ENCODE results near the gene CERS6. TPM values are rescaled to one million over a fixed set of nuclear protein-coding genes. Genes with fewer than 3 reads are reported as not detected.
"Not testable (repeated sequence)": the region's sequence is repeated elsewhere in the genome, so short reads cannot be mapped to it uniquely, and the experiment has no call there.

CERS6 gene
- total and polyA plus RNA-seq, 2 experiments from 2014 or later, result 7.4 to 35.0 TPM

- TF ChIP-seq, protein P1, sequence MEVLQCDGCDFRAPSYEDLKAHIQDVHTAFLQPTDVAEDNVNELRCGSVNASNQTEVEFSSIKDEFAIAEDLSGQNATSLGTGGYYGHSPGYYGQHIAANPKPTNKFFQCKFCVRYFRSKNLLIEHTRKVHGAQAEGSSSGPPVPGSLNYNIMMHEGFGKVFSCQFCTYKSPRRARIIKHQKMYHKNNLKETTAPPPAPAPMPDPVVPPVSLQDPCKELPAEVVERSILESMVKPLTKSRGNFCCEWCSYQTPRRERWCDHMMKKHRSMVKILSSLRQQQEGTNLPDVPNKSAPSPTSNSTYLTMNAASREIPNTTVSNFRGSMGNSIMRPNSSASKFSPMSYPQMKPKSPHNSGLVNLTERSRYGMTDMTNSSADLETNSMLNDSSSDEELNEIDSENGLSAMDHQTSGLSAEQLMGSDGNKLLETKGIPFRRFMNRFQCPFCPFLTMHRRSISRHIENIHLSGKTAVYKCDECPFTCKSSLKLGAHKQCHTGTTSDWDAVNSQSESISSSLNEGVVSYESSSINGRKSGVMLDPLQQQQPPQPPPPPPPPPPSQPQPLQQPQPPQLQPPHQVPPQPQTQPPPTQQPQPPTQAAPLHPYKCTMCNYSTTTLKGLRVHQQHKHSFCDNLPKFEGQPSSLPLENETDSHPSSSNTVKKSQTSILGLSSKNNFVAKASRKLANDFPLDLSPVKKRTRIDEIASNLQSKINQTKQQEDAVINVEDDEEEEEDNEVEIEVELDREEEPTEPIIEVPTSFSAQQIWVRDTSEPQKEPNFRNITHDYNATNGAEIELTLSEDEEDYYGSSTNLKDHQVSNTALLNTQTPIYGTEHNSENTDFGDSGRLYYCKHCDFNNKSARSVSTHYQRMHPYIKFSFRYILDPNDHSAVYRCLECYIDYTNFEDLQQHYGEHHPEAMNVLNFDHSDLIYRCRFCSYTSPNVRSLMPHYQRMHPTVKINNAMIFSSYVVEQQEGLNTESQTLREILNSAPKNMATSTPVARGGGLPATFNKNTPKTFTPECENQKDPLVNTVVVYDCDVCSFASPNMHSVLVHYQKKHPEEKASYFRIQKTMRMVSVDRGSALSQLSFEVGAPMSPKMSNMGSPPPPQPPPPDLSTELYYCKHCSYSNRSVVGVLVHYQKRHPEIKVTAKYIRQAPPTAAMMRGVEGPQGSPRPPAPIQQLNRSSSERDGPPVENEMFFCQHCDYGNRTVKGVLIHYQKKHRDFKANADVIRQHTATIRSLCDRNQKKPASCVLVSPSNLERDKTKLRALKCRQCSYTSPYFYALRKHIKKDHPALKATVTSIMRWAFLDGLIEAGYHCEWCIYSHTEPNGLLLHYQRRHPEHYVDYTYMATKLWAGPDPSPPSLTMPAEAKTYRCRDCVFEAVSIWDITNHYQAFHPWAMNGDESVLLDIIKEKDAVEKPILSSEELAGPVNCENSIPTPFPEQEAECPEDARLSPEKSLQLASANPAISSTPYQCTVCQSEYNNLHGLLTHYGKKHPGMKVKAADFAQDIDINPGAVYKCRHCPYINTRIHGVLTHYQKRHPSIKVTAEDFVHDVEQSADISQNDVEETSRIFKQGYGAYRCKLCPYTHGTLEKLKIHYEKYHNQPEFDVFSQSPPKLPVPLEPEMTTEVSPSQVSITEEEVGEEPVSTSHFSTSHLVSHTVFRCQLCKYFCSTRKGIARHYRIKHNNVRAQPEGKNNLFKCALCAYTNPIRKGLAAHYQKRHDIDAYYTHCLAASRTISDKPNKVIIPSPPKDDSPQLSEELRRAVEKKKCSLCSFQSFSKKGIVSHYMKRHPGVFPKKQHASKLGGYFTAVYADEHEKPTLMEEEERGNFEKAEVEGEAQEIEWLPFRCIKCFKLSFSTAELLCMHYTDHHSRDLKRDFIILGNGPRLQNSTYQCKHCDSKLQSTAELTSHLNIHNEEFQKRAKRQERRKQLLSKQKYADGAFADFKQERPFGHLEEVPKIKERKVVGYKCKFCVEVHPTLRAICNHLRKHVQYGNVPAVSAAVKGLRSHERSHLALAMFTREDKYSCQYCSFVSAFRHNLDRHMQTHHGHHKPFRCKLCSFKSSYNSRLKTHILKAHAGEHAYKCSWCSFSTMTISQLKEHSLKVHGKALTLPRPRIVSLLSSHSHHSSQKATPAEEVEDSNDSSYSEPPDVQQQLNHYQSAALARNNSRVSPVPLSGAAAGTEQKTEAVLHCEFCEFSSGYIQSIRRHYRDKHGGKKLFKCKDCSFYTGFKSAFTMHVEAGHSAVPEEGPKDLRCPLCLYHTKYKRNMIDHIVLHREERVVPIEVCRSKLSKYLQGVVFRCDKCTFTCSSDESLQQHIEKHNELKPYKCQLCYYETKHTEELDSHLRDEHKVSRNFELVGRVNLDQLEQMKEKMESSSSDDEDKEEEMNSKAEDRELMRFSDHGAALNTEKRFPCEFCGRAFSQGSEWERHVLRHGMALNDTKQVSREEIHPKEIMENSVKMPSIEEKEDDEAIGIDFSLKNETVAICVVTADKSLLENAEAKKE (CRISPR knock-in tag; IDR thresholded peaks at IDR 0.05), result no peak
These were observed 199.1 kb downstream of the CERS6 start (continued) for GRCh38 chr2:168655207-168655606.

DNA sequence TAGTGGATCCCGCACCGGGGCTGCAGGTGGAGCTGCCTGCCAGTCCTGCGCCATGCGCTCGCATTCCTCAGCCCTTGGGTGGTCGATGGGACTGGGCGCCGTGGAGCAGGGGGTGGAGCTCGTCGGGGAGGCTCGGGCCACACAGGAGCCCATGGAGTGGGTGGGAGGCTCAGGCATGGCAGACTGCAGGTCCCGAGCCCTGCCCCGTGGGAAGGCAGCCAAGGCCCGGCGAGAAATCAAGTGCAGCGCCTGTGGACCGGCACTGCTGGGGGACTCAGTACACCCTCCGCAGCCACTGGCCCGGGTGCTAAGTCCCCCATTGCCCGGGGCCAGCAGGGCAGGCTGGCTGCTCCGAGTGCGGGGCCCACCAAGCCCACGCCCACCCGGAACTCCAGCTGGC lies 201.3 kb downstream of the CERS6 start:
- H3K27ac ChIP-seq (ENCODE audit: low read depth); H3K36me3 ChIP-seq (ENCODE audit: insufficient read depth); H2AFZ ChIP-seq; H3K79me2 ChIP-seq (replicated peaks; ENCODE audit: insufficient read depth); H3F3A ChIP-seq (replicated peaks; ENCODE audit: low read depth); H3K4me2 ChIP-seq; ATAC-seq; H3K27me3 ChIP-seq (ENCODE audit: insufficient read depth); H3K4me3 Mint-ChIP-seq; H3K4me3 ChIP-seq; H4K20me1 ChIP-seq (replicated peaks; ENCODE audit: insufficient read depth); DNase-seq (ENCODE audit: low spot score); H3K27ac Mint-ChIP-seq; H3K9me2 ChIP-seq (ENCODE audit: insufficient read depth); H3K36me3 Mint-ChIP-seq (ENCODE audit: low read depth); H3K27me3 Mint-ChIP-seq (ENCODE audit: insufficient read depth, low read depth, poor library complexity); H3K9me3 Mint-ChIP-seq: not testable (repeated sequence)
- peaks cover 23% of the 10 kb centered on the region for H3K4me1 Mint-ChIP-seq
- peaks cover 28% of the 10 kb centered on the region for H3K4me1 ChIP-seq (ENCODE audit: insufficient read depth)

DNA sequence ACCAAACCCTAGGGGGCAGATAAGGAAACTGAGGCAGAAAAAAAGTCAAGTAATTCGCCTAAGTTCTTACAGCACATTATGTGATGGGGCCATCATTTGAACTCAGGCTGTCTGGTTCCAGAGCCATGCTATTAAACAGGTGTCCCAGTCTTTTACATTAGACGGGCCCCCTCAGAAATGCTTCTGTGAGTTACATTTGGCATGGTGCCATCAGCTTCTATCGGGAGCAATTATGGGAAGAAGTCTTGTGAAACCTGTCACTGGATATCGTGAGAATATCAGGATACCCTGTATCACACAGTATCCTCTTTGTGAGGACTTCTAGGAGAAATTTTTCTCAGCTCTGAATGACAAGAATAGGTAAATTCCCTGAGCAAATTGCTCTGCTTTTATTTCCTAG lies 202.6 kb downstream of the CERS6 start:
- Mint-ChIP-seq H3K4me3 (no peak overlapping the region), H3K36me3 (ENCODE audit: low read depth) (peaks cover 8% of the 10 kb centered on the region; the same call in 1 of the 3 replicates), H3K9me3 (no peaks in the 10 kb centered on the region; the same call in 2 of the 3 replicates), H3K4me1 (peaks cover 27% of the 10 kb centered on the region), H3K27me3 (ENCODE audit: insufficient read depth, low read depth, poor library complexity) (no peaks in the 10 kb centered on the region), H3K27ac (no peak overlapping the region)
- no peak overlapping the region for H3K27ac ChIP-seq (ENCODE audit: low read depth)
- DNase-seq (ENCODE audit: low spot score) (no peak), ATAC-seq (no peak)
- no peak overlapping the region for H2AFZ ChIP-seq
- H4K20me1 ChIP-seq (replicated peaks; ENCODE audit: insufficient read depth), result peaks cover 7% of the 10 kb centered on the region; the same call in 1 of the 2 replicates
- H3K79me2 ChIP-seq (replicated peaks; ENCODE audit: insufficient read depth), result no peaks in the 10 kb centered on the region
- H3F3A ChIP-seq (replicated peaks; ENCODE audit: low read depth), result no peaks in the 10 kb centered on the region
- H3K4me1 ChIP-seq (ENCODE audit: insufficient read depth), result peaks cover 32% of the 10 kb centered on the region
- H3K27me3 ChIP-seq (ENCODE audit: insufficient read depth), result no peaks in the 10 kb centered on the region
- H3K36me3 ChIP-seq (ENCODE audit: insufficient read depth), result no peaks in the 10 kb centered on the region
- H3K4me2 ChIP-seq, result no peak overlapping the region
- no peaks in the 10 kb centered on the region for H3K9me2 ChIP-seq (ENCODE audit: insufficient read depth)
- H3K4me3 ChIP-seq, result no peak overlapping the region
- no peak for TF ChIP-seq EZH2 (IDR thresholded peaks at IDR 0.05; ENCODE audit: low read depth, unreplicated experiment)
- no peak for TF ChIP-seq NANOG (IDR thresholded peaks at IDR 0.05; ENCODE audit: borderline replicate concordance)
- no peak for TF ChIP-seq JUNB (IDR thresholded peaks at IDR 0.05; ENCODE audit: unreplicated experiment)
- TF ChIP-seq ZNF331 (CRISPR knock-in tag; IDR thresholded peaks at IDR 0.05; ENCODE audit: low read depth), result no peak
- TF ChIP-seq CREB1 (CRISPR knock-in tag; IDR thresholded peaks at IDR 0.05; ENCODE audit: low read depth), result no peak
- TF ChIP-seq POLR2AphosphoS5 (IDR thresholded peaks at IDR 0.05; ENCODE audit: low read depth), result no peak
- no peak for TF ChIP-seq CTCF (conservative IDR thresholded peaks at IDR 0.05; ENCODE audit: low read depth in 2 of 2)
